ENCODE results near the gene ASIC4. TPM values are rescaled to one million over a fixed set of nuclear protein-coding genes. Genes with fewer than 3 reads are reported as not detected.

Gene ASIC4
- total and polyA plus RNA-seq, 2 of the 8 experiments (the other 6 are each of a cell fraction or from before 2014, with no cell fraction given), result 0.12 to 0.22 TPM

DNA sequence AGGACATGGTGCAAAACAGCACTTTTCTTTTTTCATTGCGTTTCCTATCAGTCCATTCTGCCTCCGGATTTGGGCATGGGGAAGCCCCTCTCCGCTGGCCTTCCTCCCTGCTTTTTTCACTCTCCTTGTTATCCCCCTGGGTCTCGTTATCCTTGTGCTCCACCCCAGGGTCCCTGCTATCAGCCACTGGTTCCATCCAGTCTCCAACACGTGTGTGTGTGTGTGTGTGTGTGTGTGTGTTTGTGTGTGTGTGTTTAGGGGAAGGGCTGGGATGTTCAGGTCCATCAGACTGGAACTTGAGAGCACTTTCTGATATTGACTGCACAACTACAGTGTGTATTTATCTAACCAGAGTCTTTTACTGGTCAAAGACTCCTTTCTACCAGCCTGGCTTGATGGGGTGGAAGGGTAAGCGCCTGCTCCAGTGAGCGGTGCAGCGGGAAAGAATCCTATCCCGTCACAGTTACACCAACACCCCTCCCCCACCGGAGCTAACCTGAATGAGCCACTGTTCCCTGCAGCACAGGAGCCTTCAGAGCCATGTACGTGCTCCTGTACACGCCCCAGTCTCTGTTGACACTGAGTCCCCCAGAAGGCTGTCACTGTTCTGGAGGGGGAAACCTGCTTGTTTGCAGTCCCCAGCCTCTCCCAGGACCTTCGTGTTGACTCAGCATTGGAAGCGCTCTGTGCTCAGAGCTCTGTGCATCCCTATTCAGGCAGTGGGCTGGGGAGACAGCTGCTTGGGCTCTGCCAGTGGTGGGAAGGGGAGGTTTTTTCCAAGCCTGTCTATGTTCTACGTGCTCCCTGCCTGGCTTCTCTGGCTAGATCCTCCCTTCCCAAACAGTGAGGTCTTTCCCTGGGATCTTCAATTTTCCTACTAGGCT lies 62.5 kb downstream of the ASIC4 start (continued):
- TF ChIP-seq ATF2 (IDR thresholded peaks at IDR 0.05; ENCODE audit: low read length) (no peak; the same call in 1 of the 2 replicates), TBP (IDR thresholded peaks at IDR 0.05; ENCODE audit: low read depth, low read length) (no peak), ATF3 (IDR thresholded peaks at IDR 0.05; ENCODE audit: insufficient read depth, low read depth, low read length) (no peak), ASH2L (IDR thresholded peaks at IDR 0.05; ENCODE audit: low read length) (peak; percentile 83), KDM5A (IDR thresholded peaks at IDR 0.05; ENCODE audit: low read length) (no peak), SRF (IDR thresholded peaks at IDR 0.05; ENCODE audit: low read depth, low read length) (no peak), FOSL1 (IDR thresholded peaks at IDR 0.05; ENCODE audit: insufficient read depth, low read depth, low read length) (no peak), CEBPB (IDR thresholded peaks at IDR 0.05; ENCODE audit: low read depth, low read length) (no peak), CBX8 (IDR thresholded peaks at IDR 0.05; ENCODE audit: borderline replicate concordance, low read depth, low read length) (no peak), CHD1 (IDR thresholded peaks at IDR 0.05; ENCODE audit: low read depth, low read length) (no peak), TAF7 (optimal IDR thresholded peaks at IDR 0.05; ENCODE audit: borderline replicate concordance, low read depth, low read length) (no peak), KDM1A (IDR thresholded peaks at IDR 0.05; ENCODE audit: borderline replicate concordance, low read length) (no peak; the same call in 1 of the 2 replicates), SP2 (IDR thresholded peaks at IDR 0.05; ENCODE audit: low read length) (no peak), POLR2AphosphoS5 (IDR thresholded peaks at IDR 0.05; ENCODE audit: low read depth, low read length) (no peak), JUND (IDR thresholded peaks at IDR 0.05; ENCODE audit: low read length) (no peak), GABPA (IDR thresholded peaks at IDR 0.05; ENCODE audit: borderline replicate concordance, insufficient read depth, low read length) (no peak), TEAD4 (IDR thresholded peaks at IDR 0.05; ENCODE audit: low read depth, low read length) (no peak)
- TF ChIP-seq, protein P1, sequence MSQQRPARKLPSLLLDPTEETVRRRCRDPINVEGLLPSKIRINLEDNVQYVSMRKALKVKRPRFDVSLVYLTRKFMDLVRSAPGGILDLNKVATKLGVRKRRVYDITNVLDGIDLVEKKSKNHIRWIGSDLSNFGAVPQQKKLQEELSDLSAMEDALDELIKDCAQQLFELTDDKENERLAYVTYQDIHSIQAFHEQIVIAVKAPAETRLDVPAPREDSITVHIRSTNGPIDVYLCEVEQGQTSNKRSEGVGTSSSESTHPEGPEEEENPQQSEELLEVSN (IDR thresholded peaks at IDR 0.05), result peak; percentile 41; the same call in 1 of the 2 replicates
- TF ChIP-seq, protein P2, sequence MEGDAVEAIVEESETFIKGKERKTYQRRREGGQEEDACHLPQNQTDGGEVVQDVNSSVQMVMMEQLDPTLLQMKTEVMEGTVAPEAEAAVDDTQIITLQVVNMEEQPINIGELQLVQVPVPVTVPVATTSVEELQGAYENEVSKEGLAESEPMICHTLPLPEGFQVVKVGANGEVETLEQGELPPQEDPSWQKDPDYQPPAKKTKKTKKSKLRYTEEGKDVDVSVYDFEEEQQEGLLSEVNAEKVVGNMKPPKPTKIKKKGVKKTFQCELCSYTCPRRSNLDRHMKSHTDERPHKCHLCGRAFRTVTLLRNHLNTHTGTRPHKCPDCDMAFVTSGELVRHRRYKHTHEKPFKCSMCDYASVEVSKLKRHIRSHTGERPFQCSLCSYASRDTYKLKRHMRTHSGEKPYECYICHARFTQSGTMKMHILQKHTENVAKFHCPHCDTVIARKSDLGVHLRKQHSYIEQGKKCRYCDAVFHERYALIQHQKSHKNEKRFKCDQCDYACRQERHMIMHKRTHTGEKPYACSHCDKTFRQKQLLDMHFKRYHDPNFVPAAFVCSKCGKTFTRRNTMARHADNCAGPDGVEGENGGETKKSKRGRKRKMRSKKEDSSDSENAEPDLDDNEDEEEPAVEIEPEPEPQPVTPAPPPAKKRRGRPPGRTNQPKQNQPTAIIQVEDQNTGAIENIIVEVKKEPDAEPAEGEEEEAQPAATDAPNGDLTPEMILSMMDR (IDR thresholded peaks at IDR 0.05; ENCODE audit: control extremely low read depth in 1 of 3, insufficient read depth in 1 of 3, low read depth in 1 of 3, low read length in 3 of 3), result no peak
